SU-DHL-6 (cell line): ENCODE data around the gene TMX4.

Source experiments
- H2AFZ ChIP-seq: fragments of 200-600 bp; sonication (generic); 2 replicates; pipeline ENCODE4 v1.6.1; 2014; ENCODE audit warnings: low read depth, mild to moderate bottlenecking, moderate library complexity, mixed read lengths, antibody characterized with exemption, low read length; ENCODE audit not compliant: severe bottlenecking
- H3F3A ChIP-seq: fragments of 200-600 bp; shearing (Covaris generic); 2 replicates; pipeline ENCODE4 v1.6.0; 2016; ENCODE audit warnings: antibody characterized with exemption, mild to moderate bottlenecking; ENCODE audit not compliant: insufficient read depth
- H3K27ac ChIP-seq: fragments of 200-600 bp; sonication (generic); 2 replicates; pipeline ENCODE4 v1.5.1; 2016; ENCODE audit warnings: low read depth, mild to moderate bottlenecking, low read length, moderate library complexity, mixed read lengths
- H3K27me3 ChIP-seq: fragments of 200-600 bp; sonication (generic), shearing (Covaris generic); 2 replicates; pipeline ENCODE4 v1.6.0; 2014; ENCODE audit warnings: mild to moderate bottlenecking, low read length
- H3K36me3 ChIP-seq: fragments of 200-600 bp; sonication (generic); 2 replicates; pipeline ENCODE4 v1.6.1; 2014; ENCODE audit warnings: mild to moderate bottlenecking, low read length, mixed read lengths
- H3K4me2 ChIP-seq: fragments of 300-600, 200-600 bp; shearing (Covaris generic), sonication (generic); 2 replicates; pipeline ENCODE4 v1.6.0; 2014; ENCODE audit warnings: low read length, low read depth, mild to moderate bottlenecking; ENCODE audit not compliant: poor library complexity, severe bottlenecking
- H3K4me3 ChIP-seq: fragments of 200-600 bp; sonication (generic); 2 replicates; pipeline ENCODE4 v1.5.1; 2014; ENCODE audit warnings: antibody characterized with exemption, low read length, mild to moderate bottlenecking, mixed read lengths; ENCODE audit not compliant: insufficient read depth, poor library complexity, severe bottlenecking
- H3K79me2 ChIP-seq: fragments of 200-600 bp; sonication (generic); 2 replicates; pipeline ENCODE4 v1.6.1; 2014; ENCODE audit warnings: mild to moderate bottlenecking, low read length, moderate library complexity; ENCODE audit not compliant: insufficient read depth
- H3K9ac ChIP-seq: fragments of 200-600 bp; sonication (generic); 2 replicates; pipeline ENCODE4 v1.7.0; 2014; ENCODE audit warnings: mild to moderate bottlenecking, low read length
- H3K9me2 ChIP-seq: fragments of 200-600 bp; sonication (generic); replicated peaks from 2 replicates; pipeline ENCODE4 v1.6.1; 2014; ENCODE audit warnings: low read length; ENCODE audit not compliant: insufficient read depth
- H3K9me3 ChIP-seq: fragments of 200-600 bp; sonication (generic); 2 replicates; pipeline ENCODE4 v1.6.1; 2014; ENCODE audit warnings: low read length, mixed read lengths; ENCODE audit not compliant: insufficient read depth
- H4K20me1 ChIP-seq: fragments of 200-600 bp; sonication (generic); 2 replicates; pipeline ENCODE4 v1.6.1; 2014; ENCODE audit warnings: low read depth, mild to moderate bottlenecking, antibody characterized with exemption, low read length, moderate library complexity, mixed read lengths
- EZH2phosphoT487 ChIP-seq: fragments of 200-600 bp; sonication (generic), shearing (Covaris generic); conservative IDR thresholded peaks from 2 replicates; pipeline ENCODE4 v1.6.1; 2018; ENCODE audit warnings: mild to moderate bottlenecking, antibody characterized with exemption, low read length, moderate library complexity, mixed read lengths
- TF ChIP-seq, protein P1 (sequence below): fragments of 200-600 bp; sonication (generic); IDR thresholded peaks from one replicate; pipeline ENCODE4 v1.5.1; 2017; ENCODE audit warnings: antibody characterized with exemption, mild to moderate bottlenecking, low read length, moderate library complexity; ENCODE audit not compliant: insufficient read depth, poor library complexity, severe bottlenecking

TMX4 gene

DNA sequence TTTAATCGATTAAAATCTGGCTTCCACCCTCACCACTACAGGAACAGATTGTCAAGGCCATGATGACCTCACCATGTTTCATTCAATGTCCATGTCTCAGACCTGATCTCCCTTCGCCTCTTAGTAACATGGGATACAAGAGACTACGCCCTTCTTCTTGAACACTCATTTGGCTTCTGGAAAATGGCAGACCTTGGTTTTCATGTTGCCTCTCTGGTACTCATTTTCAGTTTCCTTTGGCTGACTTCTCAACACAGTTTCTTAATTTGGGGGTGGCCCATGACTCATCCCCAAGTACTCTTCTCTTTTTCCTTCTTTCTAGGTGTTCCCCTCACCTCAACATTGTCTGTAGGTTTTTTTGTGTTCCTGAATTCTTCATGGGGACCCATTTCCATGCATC is 22.7 kb downstream of the TMX4 start:
- H2AFZ ChIP-seq, result no peak overlapping the region
- H3K4me2 ChIP-seq, result no peak overlapping the region
- no peak overlapping the region for H3K4me3 ChIP-seq
- TF ChIP-seq, protein P1, sequence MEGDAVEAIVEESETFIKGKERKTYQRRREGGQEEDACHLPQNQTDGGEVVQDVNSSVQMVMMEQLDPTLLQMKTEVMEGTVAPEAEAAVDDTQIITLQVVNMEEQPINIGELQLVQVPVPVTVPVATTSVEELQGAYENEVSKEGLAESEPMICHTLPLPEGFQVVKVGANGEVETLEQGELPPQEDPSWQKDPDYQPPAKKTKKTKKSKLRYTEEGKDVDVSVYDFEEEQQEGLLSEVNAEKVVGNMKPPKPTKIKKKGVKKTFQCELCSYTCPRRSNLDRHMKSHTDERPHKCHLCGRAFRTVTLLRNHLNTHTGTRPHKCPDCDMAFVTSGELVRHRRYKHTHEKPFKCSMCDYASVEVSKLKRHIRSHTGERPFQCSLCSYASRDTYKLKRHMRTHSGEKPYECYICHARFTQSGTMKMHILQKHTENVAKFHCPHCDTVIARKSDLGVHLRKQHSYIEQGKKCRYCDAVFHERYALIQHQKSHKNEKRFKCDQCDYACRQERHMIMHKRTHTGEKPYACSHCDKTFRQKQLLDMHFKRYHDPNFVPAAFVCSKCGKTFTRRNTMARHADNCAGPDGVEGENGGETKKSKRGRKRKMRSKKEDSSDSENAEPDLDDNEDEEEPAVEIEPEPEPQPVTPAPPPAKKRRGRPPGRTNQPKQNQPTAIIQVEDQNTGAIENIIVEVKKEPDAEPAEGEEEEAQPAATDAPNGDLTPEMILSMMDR, result no peak
- TF ChIP-seq EZH2phosphoT487, result no peak
- H3K9ac ChIP-seq, result no peak overlapping the region
- H3K36me3 ChIP-seq, result peaks cover 17% of the 10 kb centered on the region; the same call in 1 of the 2 replicates
- H3K27me3 ChIP-seq, result no peaks in the 10 kb centered on the region
- no peaks in the 10 kb centered on the region for H3F3A ChIP-seq
- H3K9me3 ChIP-seq, result no peaks in the 10 kb centered on the region
- no peaks in the 10 kb centered on the region for H3K9me2 ChIP-seq
- no peaks in the 10 kb centered on the region for H3K79me2 ChIP-seq
- no peak overlapping the region for H3K27ac ChIP-seq
- H4K20me1 ChIP-seq, result no peaks in the 10 kb centered on the region

DNA sequence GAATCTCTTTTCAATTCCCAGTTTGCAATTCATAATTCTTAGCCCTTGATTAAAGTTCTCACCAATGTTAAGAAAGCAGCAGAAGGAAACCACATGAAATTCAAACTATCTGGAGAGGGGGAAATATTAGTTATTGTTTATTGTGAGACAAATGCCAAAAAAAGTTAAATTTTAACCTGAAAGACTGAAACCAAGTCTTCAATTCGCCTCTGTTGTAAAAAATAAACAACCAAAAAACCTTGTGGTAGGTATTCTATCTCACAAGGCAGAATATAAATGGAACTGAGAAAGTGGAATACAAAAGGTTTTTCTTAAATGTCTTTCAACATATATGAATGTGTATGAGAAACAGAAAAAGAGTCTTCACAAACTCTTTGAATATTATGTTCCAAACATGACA is 24.8 kb downstream of the TMX4 start:
- H3K9ac ChIP-seq, result no peak overlapping the region
- H3F3A ChIP-seq, result no peaks in the 10 kb centered on the region
- H3K4me2 ChIP-seq, result no peak overlapping the region
- TF ChIP-seq, protein P1, result no peak
- TF ChIP-seq EZH2phosphoT487, result no peak
- H3K79me2 ChIP-seq, result no peaks in the 10 kb centered on the region
- no peaks in the 10 kb centered on the region for H3K27me3 ChIP-seq
- peaks cover 17% of the 10 kb centered on the region; the same call in 1 of the 2 replicates for H3K36me3 ChIP-seq
- H3K27ac ChIP-seq, result no peak overlapping the region
- H3K9me3 ChIP-seq, result no peaks in the 10 kb centered on the region
- H4K20me1 ChIP-seq, result no peaks in the 10 kb centered on the region
- no peak overlapping the region for H2AFZ ChIP-seq
- no peak overlapping the region for H3K4me3 ChIP-seq
- no peaks in the 10 kb centered on the region for H3K9me2 ChIP-seq

DNA sequence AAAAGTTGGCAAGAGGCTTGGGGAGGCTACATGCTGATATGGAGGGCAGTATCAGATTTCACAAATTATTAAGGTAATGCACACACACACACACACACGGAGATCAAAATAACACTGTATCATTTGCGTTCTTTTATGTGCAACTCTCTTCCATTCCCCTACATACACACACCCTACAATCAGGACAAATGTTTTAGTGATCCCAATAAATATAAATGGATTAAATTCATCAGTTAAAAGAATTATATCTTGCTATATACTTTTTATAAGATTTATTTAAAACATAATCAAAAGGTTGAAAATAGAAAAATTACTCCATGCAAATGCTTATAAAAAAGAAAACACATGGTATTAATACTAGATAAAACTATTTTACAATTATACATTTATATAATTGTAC is 25.9 kb downstream of the TMX4 start:
- H3K36me3 ChIP-seq, result peaks cover 13% of the 10 kb centered on the region; the same call in 1 of the 2 replicates
- H3K4me3 ChIP-seq, result no peak overlapping the region
- no peaks in the 10 kb centered on the region for H3F3A ChIP-seq
- no peak overlapping the region for H3K9ac ChIP-seq
- no peaks in the 10 kb centered on the region for H3K9me3 ChIP-seq
- H3K79me2 ChIP-seq, result no peaks in the 10 kb centered on the region
- no peaks in the 10 kb centered on the region for H3K27me3 ChIP-seq
- no peak overlapping the region for H3K27ac ChIP-seq
- H3K4me2 ChIP-seq, result no peak overlapping the region
- no peaks in the 10 kb centered on the region for H3K9me2 ChIP-seq
- TF ChIP-seq, protein P1, result no peak
- TF ChIP-seq EZH2phosphoT487, result no peak
- no peaks in the 10 kb centered on the region for H4K20me1 ChIP-seq
- no peak overlapping the region for H2AFZ ChIP-seq

DNA sequence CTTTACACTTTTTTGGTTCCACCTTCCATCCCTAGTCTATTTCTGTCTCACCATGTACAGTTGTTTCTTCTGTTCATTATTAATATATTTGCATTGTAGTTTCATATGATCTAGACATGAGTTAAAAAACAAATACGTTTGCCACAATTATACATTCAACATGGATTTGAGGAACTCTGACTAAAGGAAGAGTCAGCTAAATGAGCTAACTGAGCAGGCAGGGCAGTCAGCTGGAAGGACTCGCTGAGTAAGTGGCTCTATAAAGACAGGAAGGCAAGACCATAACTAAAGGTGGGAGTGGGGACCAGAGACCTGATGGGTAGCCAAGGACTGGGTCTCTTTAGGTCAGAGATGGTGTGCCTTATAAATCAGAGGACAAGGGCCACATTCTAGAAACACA is 26.3 kb downstream of the TMX4 start:
- Histone ChIP-seq H3F3A (no peaks in the 10 kb centered on the region), H3K36me3 (peaks cover 11% of the 10 kb centered on the region; the same call in 1 of the 2 replicates), H3K9me2 (no peaks in the 10 kb centered on the region), H3K79me2 (no peaks in the 10 kb centered on the region), H3K9ac (no peak overlapping the region), H3K27ac (no peak overlapping the region), H2AFZ (no peak overlapping the region), H4K20me1 (no peaks in the 10 kb centered on the region), H3K4me3 (no peak overlapping the region), H3K27me3 (no peaks in the 10 kb centered on the region), H3K4me2 (no peak overlapping the region), H3K9me3 (no peaks in the 10 kb centered on the region)
- TF ChIP-seq, protein P1, result no peak
- TF ChIP-seq EZH2phosphoT487, result no peak
